ENCODE data around the gene NIT1.

- no peak for TF ChIP-seq CTCF (IDR thresholded peaks at IDR 0.05)
- no peak for TF ChIP-seq POLR2A (IDR thresholded peaks at IDR 0.05)
- TF ChIP-seq EP300 (IDR thresholded peaks at IDR 0.05) = no peak
- no peak for TF ChIP-seq POLR2AphosphoS5 (IDR thresholded peaks at IDR 0.05)
Measured at GRCh38 chr1:161069241-161069640, 48.7 kb upstream of the NIT1 start.

Data from suprapubic skin (tissue), 4 donors.